HG02610 (cell line): ENCODE results near the gene CLDN6.

ENCODE experiments used
- ATAC-seq: cut with Tn5 transposase; IDR thresholded peaks from one replicate; pipeline ENCODE4 v1.9.1; 2021; ENCODE audit warnings: mild to moderate bottlenecking, moderate library complexity; ENCODE audit not compliant: unreplicated experiment

CLDN6 gene

DNA sequence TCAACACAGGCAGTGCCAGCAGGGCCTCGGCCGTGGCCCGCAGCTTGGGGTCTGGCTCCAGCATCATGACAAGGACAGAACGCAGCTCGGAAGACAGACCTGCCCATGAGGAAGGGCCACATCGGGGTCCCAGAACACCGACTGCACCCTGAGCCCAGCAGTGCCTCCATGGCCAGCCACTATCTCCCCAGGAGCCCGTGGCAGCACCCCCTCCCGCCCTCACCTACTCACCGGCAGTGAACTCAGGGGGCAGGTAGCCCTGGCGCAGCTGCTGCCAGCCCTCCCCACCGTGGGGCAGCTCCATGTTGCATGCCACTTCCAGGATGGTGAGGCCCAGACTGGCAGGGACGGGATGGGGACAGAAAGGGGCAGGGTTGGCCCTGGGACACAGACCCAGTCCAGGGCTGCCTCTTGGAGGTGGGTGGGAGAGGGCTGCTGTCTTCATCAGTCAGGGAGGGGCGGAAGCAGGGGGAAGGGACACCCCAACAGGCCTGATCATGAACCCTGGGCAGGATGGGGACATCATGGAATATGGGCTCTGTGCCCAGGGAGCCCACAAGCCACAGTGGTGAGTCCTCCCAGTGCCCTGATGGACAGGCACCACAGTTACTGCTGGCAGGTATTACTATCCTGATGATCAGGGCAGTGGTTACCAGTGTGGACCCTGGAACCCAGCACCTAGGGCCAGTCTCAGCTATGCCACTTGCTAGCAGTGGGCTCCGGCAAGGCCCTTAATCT is 43.5 kb downstream of the CLDN6 start:
- no peak for ATAC-seq

DNA sequence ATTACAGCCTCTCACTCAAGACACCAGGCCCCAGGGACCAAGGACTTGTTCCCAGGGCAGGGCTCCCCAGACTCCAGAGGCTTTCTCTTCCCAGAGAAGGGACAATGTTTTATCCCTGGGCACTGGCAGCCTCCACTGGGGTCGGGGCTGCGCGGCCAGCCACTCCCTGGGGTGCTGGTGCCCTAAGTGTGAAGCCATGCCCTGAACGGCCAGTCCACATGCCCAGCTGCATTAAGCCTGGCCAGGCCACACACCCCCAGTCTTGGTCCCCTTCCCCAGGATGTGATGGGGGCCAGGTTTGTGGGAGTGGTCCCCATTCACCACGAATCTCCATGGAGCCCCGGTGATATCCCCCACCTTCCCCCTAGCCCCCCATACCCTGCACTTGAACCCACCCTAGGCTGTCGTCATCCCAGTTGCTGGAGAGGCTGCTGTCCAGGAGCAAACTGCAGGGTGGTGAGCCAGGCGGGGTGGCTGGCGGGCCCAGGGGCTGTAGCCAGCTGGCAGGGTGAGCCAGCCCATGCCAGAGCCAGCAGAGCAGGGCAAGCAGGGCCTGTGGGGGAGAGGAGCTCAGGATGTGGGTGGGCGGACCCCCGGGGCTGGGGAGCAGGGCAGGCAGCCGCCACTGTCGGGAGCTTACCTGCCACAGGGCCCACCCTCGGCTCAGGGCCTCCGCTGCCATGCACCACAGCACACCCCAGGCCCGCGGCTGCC is 44.2 kb downstream of the CLDN6 start:
- no peak for ATAC-seq

DNA sequence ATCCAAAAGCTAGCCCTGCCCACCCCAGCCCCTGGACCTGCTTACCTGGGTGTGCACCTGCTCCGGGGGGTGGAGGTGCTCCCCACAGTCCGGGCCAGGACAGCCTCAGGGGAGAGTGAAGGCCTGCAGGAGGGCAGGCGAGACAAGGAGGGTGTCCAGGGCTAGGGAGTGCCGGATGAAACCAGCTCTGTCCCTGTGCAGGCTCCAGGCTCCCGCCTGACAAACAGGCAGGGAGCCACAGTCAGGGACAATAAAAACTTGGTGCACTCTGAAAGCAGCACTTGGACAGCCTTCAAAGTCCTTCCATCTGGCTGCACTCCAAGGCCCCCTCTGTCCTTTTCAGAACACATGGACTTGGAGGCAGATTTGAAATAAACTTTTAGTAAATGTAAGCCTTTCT is 44.9 kb downstream of the CLDN6 start:
- no peak for ATAC-seq

DNA sequence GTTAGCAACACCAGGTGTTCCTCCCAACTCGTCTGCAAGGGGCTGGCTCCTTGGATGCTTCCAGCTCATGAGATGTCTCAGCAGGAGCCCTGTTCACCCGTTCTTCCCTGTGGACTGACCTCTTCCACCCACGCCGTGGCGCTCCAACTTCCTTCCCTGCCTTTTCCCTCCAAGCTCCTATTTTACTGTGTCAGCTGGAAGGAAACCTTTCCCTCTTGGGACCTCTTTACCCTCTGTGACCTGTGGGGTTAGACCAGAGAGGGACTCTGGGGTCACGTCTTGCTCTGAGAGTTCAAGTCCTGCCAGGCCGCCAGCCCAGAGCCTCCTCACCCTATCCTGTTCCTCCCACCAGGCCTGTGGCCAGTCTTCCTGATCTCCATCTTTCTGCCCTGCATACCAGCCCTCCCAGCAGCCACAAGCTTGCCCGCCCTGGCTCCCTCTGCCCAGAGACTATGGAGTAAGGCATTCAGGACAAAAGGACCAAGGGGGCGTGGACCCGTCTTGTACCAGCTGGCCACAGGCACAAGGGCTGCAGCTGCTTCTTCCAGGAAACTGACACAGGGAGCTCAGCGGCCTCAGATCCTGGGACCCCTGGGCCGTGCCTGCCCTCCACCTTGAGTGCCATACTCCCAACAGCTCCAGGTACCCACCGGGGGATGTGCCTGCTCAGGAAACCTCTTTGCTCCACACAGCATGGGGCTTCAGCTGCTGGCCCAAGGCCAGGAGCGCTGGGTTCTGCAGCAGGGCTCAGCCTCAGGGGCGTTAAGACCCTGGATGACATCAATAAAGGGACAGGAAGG is 45.8 kb downstream of the CLDN6 start:
- no peak for ATAC-seq

DNA sequence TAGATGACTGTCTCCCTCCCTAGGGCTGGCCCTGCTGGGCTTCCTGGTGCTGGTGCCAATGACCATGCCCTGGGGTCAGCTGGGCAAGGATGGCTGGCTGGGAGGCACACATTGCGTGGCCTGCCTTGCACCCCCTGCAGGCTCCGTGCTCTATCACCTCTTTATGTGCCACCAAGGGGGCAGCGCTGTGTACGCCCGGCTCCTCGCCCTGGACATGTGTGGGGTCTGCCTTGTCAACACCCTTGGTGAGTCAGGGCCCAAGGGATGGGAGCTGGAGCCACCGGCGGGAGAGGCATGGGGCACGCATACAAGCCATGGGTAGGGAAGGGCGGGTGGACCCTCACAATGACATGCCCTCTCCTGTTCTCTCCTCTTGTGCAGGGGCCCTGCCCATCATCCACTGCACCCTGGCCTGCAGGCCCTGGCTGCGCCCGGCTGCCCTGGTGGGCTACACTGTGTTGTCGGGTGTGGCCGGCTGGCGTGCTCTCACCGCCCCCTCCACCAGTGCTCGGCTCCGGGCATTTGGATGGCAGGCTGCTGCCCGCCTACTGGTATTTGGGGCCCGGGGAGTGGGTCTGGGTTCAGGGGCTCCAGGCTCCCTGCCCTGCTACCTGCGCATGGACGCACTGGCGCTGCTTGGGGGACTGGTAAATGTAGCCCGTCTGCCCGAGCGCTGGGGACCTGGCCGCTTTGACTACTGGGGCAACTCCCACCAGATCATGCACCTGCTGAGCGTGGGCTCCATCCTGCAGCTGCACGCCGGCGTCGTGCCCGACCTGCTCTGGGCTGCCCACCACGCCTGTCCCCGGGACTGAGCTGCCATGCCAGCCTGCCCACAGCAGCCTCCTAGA is 46.6 kb downstream of the CLDN6 start:
- no peak for ATAC-seq

DNA sequence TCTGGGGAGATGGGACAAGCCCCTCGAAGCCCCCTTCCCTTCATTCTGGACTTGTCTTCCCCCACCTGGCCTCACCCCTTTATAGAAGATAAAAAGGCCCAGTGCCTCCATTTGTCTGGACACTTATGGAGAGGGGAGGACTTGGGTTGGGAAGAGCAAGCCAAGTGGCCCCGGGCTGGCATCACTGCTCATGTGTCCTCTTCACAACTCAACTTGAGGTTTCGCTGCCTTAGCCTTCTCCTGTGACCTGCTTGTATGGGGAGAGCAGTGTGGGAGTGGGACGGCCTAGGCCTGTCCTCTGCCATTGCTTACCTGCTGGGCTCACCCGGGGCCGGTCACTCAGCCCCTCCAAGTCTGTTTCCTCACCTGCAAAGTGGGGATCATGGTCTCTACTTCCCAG is 47.4 kb downstream of the CLDN6 start:
- no peak for ATAC-seq

DNA sequence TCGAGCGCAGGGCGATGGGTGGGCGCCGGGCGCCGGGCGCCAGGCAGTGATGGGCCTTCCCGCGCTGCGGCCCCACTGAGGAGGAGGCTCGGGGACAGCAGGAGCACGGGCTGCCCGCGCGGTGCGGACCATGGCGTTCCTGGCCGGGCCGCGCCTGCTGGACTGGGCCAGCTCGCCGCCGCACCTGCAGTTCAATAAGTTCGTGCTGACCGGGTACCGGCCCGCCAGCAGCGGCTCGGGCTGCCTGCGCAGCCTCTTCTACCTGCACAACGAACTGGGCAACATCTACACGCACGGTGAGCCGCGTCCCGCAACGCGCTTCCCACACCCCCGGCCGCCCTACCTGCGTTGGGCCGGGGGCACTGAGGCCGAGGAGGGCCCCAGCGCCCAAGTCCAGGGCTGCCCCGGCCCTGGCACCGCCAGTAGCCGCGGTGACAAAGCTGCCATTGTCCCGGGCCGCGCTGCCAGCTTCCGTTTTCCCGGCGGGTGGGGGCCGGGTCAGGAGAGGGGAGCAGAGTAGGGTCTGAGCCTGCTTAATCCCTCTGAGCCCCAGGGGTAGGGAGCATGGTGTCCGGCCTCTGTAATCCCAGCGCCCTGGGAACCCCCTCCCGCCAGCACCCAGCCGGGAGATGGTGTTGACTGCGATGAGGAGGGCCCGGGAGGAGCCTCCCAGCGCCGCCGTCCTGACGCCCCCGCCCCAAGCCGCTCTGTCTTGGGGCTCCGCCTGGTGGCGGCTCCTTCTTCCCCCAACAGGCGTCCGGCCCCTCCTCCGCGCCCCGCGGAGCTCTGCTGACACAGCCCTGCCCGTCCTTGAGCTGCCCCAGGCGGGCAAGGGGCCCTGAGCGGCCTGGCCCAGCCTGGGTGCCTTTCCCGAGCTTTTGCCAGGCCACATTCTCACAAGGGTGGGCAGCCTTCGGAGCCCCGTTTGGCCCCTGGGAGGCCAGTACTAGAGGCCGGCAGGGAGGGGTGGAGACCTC is 48.1 kb downstream of the CLDN6 start:
- no peak for ATAC-seq

DNA sequence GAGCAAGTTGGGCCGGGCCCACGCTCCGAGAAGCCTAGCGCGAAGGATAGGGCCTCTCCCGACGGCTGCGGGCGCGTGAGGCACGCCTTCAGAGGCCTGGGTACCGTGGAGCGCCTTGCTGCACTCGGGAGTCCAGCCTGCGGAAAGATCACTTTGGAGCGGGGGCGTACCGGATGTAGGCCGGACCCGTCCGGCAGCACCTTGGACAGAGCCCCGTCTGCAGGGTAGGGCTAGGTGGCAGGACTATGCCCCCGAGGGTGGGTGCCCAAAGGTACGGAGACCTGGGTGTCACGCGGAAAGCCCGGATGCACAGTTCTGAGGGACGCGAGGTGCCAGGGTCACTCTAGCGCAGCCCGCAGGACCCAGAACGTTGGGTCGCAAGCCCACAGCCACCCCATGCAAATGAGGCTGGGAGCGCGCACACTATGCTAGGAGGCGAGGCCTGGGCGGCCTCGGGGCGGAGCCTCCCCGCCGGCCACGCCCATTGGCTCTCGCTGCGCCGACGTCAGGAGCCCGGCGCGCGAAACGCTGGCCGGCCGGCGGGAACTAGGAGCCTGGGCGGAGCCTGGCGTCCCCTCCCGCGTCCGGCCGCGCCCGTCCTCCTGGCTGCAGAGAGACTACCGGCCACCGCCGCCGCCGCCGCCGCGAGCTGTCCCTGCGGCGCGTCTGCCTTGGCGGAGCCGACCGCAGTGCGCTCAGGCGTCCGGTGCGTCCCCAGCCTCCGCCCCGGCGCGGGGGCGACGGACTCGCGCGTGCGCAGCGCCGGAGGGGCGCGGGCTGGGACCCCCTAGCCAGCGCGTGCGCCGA is 49.0 kb downstream of the CLDN6 start, which contains the start of gene PAQR4:
Gene PAQR4, plus strand, starts transcription at position 611 of the 807 bp plus-strand sequence. CDS start 327 bp downstream, outside the sequence.
- peak; percentile 72 for ATAC-seq

DNA sequence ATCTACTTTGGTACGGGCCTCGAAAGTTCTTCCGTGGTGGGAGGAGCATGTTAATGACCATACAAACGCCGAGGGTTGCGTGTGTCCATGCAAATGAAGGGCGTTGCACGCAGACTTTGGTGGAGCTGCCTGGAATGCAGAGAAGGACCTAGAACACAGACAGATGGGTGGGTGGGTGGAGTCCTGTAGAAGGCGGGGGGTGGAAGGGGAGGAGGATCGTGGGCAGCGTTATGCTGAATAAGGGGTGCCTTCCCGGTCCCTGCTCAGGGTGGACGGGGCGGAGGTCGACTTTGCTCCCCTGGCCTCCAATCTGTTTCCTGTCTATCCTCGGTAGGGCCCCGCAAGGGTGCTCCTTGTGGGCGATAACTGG is 49.6 kb downstream of the CLDN6 start:
- no peak for ATAC-seq

DNA sequence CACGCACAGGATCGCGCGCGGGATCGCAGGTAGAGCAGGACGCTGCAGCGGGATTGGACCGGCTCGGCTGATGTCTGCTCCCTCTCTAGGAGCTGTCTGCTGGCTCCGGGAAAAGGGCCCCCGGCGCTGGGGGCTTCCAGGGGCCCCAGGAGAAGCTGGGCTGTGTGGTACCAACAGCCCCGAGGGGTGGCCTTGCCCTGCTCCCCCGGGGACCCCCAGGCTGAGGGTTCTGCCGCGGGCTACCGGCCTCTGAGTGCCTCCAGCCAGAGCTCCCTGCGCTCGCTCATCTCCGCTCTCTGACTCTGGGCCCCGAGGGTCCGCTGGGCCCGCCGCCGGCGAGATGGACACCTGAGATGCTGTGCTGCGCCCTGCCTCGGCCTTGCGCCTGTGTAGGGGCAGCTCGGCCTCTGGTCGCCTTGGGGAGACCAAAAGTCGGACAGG is 50.2 kb downstream of the CLDN6 start:
- ATAC-seq, result no peak

DNA sequence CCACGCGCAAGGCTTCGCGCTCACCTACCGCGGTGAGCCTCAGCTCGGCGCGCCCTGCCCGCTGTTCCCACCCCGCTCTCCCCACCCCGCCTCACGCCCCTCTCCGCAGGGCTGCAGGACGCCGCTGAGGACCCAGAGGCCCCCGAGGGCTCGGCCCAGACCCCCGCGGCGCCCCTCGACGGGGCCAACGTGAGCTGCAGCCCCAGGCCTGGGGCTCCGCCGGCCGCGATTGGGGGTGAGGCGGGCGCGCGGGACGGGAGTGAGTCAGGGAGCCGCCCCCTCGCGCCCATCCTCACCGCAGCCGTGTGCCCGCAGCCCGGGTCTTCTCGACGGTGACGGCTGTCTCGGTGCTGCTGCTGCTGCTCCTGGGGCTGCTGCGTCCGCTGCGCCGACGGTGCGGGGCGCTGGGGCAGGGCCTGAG is 50.8 kb downstream of the CLDN6 start:
- ATAC-seq, result no peak

DNA sequence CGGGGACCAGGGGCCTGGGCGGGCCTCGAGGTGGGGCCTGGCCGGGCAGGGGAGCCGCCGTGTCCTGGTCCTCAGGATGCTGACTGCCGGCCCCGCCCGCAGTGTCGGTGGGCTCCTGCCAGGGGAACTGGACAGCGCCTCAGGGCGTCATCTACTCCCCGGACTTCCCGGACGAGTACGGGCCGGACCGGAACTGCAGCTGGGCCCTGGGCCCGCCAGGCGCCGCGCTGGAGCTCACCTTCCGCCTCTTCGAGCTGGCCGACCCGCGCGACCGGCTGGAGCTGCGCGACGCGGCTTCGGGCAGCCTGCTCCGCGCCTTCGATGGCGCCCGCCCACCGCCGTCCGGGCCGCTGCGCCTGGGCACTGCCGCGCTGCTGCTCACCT is 51.2 kb downstream of the CLDN6 start:
- ATAC-seq, result no peak

DNA sequence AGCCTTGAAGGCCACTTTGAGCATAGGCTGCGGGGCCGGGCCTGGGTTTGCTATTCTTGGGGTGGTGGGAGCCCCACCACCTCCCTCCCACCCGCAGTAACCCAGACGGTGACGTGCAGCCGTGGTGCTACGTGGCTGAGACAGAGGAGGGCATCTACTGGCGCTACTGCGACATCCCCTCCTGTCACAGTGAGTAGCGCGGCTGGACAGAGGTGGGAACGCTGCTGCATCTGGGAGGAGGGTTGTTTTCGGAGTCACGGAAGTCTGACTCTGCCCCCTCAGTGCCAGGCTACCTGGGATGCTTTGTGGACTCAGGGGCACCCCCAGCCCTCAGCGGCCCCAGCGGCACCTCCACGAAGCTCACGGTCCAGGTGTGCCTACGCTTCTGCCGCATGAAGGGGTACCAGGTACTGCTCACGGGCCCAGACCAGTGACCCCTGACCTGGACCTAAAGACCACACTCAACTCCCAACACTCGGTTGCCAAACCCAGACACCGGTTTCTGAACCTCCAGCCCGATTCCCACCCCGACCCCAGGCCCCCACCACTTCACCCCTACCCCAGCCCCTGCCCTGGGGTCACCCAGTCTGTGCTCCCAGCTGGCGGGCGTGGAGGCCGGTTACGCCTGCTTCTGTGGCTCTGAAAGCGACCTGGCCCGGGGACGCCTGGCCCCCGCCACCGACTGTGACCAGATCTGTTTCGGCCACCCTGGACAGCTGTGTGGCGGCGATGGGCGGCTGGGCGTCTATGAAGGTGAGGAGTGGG is 51.8 kb downstream of the CLDN6 start:
- no peak for ATAC-seq
